ENCODE measurements around the gene FEZF1. TPM values are rescaled to one million over a fixed set of nuclear protein-coding genes. Genes with fewer than 3 reads are reported as not detected.

The FEZF1 gene
- polyA plus RNA-seq (2011; rRNA removed) (not detected in 2 replicates), polyA minus RNA-seq (2011; rRNA and poly(A)+ RNA removed) (not detected in 2 replicates)

GRCh38 chr7:122304319-122304975 is at the start of gene FEZF1:
Gene FEZF1 (minus strand): TSS chr7:122304750. CDS start chr7:122304437, 313 bp downstream.
- TF ChIP-seq CTCF (IDR thresholded peaks at IDR 0.05; ENCODE audit: insufficient read depth, low read depth, low read length), result no peak
- ChIA-PET CTCF (interaction anchor here (1.1 kb wide), 1 partner anchor 13 kb away, joined by 3 read pairs; no protein-coding TSS in a partner anchor), POLR2A (no interaction called here)
- DNase-seq (ENCODE audit: low read depth), result no peak
- H3K27me3 ChIP-seq (ENCODE audit: control insufficient read depth, insufficient read depth, low read length), result peaks cover 64% of the 10 kb centered on the region
- no peaks in the 10 kb centered on the region for H3K36me3 ChIP-seq (ENCODE audit: control insufficient read depth, insufficient read depth, low read length)
- no peak within 1 kb of the TSS for H3K4me3 ChIP-seq (ENCODE audit: low read depth, low read length)

GRCh38 chr7:122352454-122352853 is 47.9 kb upstream of the FEZF1 start:
- TF ChIP-seq CTCF (IDR thresholded peaks at IDR 0.05; ENCODE audit: insufficient read depth, low read depth, low read length), result no peak
- Histone ChIP-seq H3K27me3 (ENCODE audit: control insufficient read depth, insufficient read depth, low read length) (no peaks in the 10 kb centered on the region), H3K4me3 (ENCODE audit: low read depth, low read length) (no peak overlapping the region), H3K36me3 (ENCODE audit: control insufficient read depth, insufficient read depth, low read length) (no peaks in the 10 kb centered on the region)
- DNase-seq (ENCODE audit: low read depth), result no peak
- CTCF ChIA-PET, result no interaction called here
- POLR2A ChIA-PET, result no interaction called here

GRCh38 chr7:122350701-122351100 is 46.2 kb upstream of the FEZF1 start:
- POLR2A ChIA-PET, result no interaction called here
- no peak for DNase-seq (ENCODE audit: low read depth)
- H3K27me3 ChIP-seq (ENCODE audit: control insufficient read depth, insufficient read depth, low read length), result no peaks in the 10 kb centered on the region
- no peak overlapping the region for H3K4me3 ChIP-seq (ENCODE audit: low read depth, low read length)
- TF ChIP-seq CTCF (IDR thresholded peaks at IDR 0.05; ENCODE audit: insufficient read depth, low read depth, low read length), result no peak
- no peaks in the 10 kb centered on the region for H3K36me3 ChIP-seq (ENCODE audit: control insufficient read depth, insufficient read depth, low read length)
- CTCF ChIA-PET, result no interaction called here

GRCh38 chr7:122344303-122344620 is 39.7 kb upstream of the FEZF1 start:
- CTCF ChIA-PET, result no interaction called here

More at GRCh38 chr7:122344303-122344620, 39.7 kb upstream of the FEZF1 start:
- POLR2A ChIA-PET, result no interaction called here
- Histone ChIP-seq H3K36me3 (ENCODE audit: control insufficient read depth, insufficient read depth, low read length) (no peaks in the 10 kb centered on the region), H3K27me3 (ENCODE audit: control insufficient read depth, insufficient read depth, low read length) (no peaks in the 10 kb centered on the region), H3K4me3 (ENCODE audit: low read depth, low read length) (no peak overlapping the region)
- no peak for DNase-seq (ENCODE audit: low read depth)
- TF ChIP-seq CTCF (IDR thresholded peaks at IDR 0.05; ENCODE audit: insufficient read depth, low read depth, low read length), result no peak
